Suprapubic skin (tissue), 4 donors: ENCODE results near the gene STMP1. TPM values are rescaled to one million over a fixed set of nuclear protein-coding genes. Genes with fewer than 3 reads are reported as not detected.
A peak's percentile ranks its signal among the peaks of the same experiment; 100 is the strongest.

ENCODE experiments used
- DNase-seq, 2 donors: peaks; one replicate each; pipeline ENCODE4 v3.0.0-alpha.2; 2019; ENCODE audit warnings: low spot score in 2 of 2
- H3K27ac ChIP-seq: fragments of 200-600 bp; sonication (generic); one replicate; pipeline ENCODE4 v1.5.1; 2019
- H3K27me3 ChIP-seq: fragments of 200-600 bp; sonication (generic); one replicate; pipeline ENCODE4 v1.5.1; 2019
- H3K36me3 ChIP-seq: fragments of 200-600 bp; sonication (generic); one replicate; pipeline ENCODE4 v1.5.1; 2019
- H3K4me1 ChIP-seq: fragments of 200-600 bp; sonication (generic); one replicate; pipeline ENCODE4 v1.5.1; 2019
- H3K4me3 ChIP-seq: fragments of 200-600 bp; sonication (generic); one replicate; pipeline ENCODE4 v1.5.1; 2019; ENCODE audit warnings: mild to moderate bottlenecking
- H3K9me3 ChIP-seq: fragments of 200-600 bp; sonication (generic); one replicate; pipeline ENCODE4 v1.5.1; 2019
- CTCF ChIP-seq, 2 donors: fragments of 200-600 bp in 1 of 2; fragments of 450-650 bp in 1 of 2; sonication (generic) in 1 of 2; IDR thresholded peaks; one replicate each; pipeline ENCODE4 v1.5.1; 2016 to 2019; ENCODE audit warnings: antibody characterized with exemption in 2 of 2, mild to moderate bottlenecking in 1 of 2, moderate library complexity in 1 of 2
- EP300 ChIP-seq: sonication (generic); formaldehyde crosslinking; IDR thresholded peaks from one replicate; pipeline ENCODE4 v1.6.1; 2017; ENCODE audit warnings: antibody characterized with exemption
- POLR2A ChIP-seq, 2 donors: fragments of 450-650 bp; IDR thresholded peaks; one replicate each; pipeline ENCODE4 v1.6.1; 2017; ENCODE audit warnings: antibody characterized with exemption in 2 of 2, mild to moderate bottlenecking in 2 of 2, moderate library complexity in 2 of 2
- POLR2AphosphoS5 ChIP-seq, 3 donors: sonication (generic); formaldehyde crosslinking; IDR thresholded peaks; one replicate each; pipeline ENCODE4 v1.6.1; 2017; ENCODE audit warnings: antibody characterized with exemption in 3 of 3
- WGBS: methylation state at CpG from one replicate; pipeline ENCODE4 v1.1.5; 2018; 5-methylcytosine and 5-hydroxymethylcytosine counted together
- total RNA-seq, 4 donors: library from RNA; depleted of rRNA; stranded (reverse); fragments of >200 nt; gene quantifications; one replicate each; pipeline ENCODE4 v1.1.0, GENCODE V29; 2016

Gene STMP1
- total RNA-seq, result 10 to 100 TPM; 15.0 to 24.7 (median 16.3) TPM

GRCh38 chr7:135662373-135663114 is at the start of gene STMP1:
STMP1 (plus strand) TSS chr7:135662514.
- H3K27me3 ChIP-seq, result no peaks in the 10 kb centered on the region
- H3K9me3 ChIP-seq, result no peaks in the 10 kb centered on the region
- peaks cover 19% of the 10 kb centered on the region for H3K4me1 ChIP-seq
- peak within 1 kb of the TSS; percentile 97 for H3K27ac ChIP-seq
- peak within 1 kb of the TSS; percentile 98 for H3K4me3 ChIP-seq
- peak; percentile 98 to 99 for DNase-seq
- H3K36me3 ChIP-seq, result no peaks in the 10 kb centered on the region
- under 1% methylated on average over 34 of the region's 60 CpGs for WGBS
- peak; percentile 16 to 87 for TF ChIP-seq POLR2A (IDR thresholded peaks at IDR 0.05)
- TF ChIP-seq EP300, result no peak
- peak; percentile 65 to 87 for TF ChIP-seq CTCF (IDR thresholded peaks at IDR 0.05)
- TF ChIP-seq POLR2AphosphoS5 (IDR thresholded peaks at IDR 0.05), result peak; percentile 32 to 86 (median 44)

GRCh38 chr7:135616136-135616535 is 46.2 kb upstream of the STMP1 start:
- WGBS, result 100% methylated on average over 1 of the region's 1 CpG
- TF ChIP-seq EP300, result no peak
- TF ChIP-seq POLR2AphosphoS5 (IDR thresholded peaks at IDR 0.05), result no peak
- no peak for TF ChIP-seq POLR2A (IDR thresholded peaks at IDR 0.05)
- no peak for TF ChIP-seq CTCF (IDR thresholded peaks at IDR 0.05)
- Histone ChIP-seq H3K4me3 (no peak overlapping the region), H3K27me3 (no peaks in the 10 kb centered on the region), H3K27ac (no peak overlapping the region), H3K9me3 (no peaks in the 10 kb centered on the region), H3K36me3 (peaks cover 57% of the 10 kb centered on the region), H3K4me1 (peaks cover 2% of the 10 kb centered on the region)
- DNase-seq, result no peak

GRCh38 chr7:135617781-135618180 is 44.5 kb upstream of the STMP1 start:
- H3K27ac ChIP-seq, result no peak overlapping the region
- no peak for DNase-seq
- TF ChIP-seq CTCF (IDR thresholded peaks at IDR 0.05) (no peak), EP300 (no peak), POLR2AphosphoS5 (IDR thresholded peaks at IDR 0.05) (no peak), POLR2A (IDR thresholded peaks at IDR 0.05) (no peak)
- peaks cover 3% of the 10 kb centered on the region for H3K4me1 ChIP-seq
- peaks cover 59% of the 10 kb centered on the region for H3K36me3 ChIP-seq
- H3K27me3 ChIP-seq, result no peaks in the 10 kb centered on the region
- WGBS, result 93% methylated on average over 2 of the region's 2 CpGs
- no peak overlapping the region for H3K4me3 ChIP-seq
- no peaks in the 10 kb centered on the region for H3K9me3 ChIP-seq

- 77% methylated on average over 7 of the region's 7 CpGs for WGBS
- H3K4me1 ChIP-seq, result peaks cover 3% of the 10 kb centered on the region
- TF ChIP-seq POLR2AphosphoS5 (IDR thresholded peaks at IDR 0.05), result no peak
- TF ChIP-seq POLR2A (IDR thresholded peaks at IDR 0.05), result no peak
- no peak for TF ChIP-seq EP300
- TF ChIP-seq CTCF (IDR thresholded peaks at IDR 0.05), result no peak
- no peaks in the 10 kb centered on the region for H3K9me3 ChIP-seq
- no peak overlapping the region for H3K27ac ChIP-seq
- no peak overlapping the region for H3K4me3 ChIP-seq
- DNase-seq, result no peak
- no peaks in the 10 kb centered on the region for H3K27me3 ChIP-seq
- H3K36me3 ChIP-seq, result peaks cover 66% of the 10 kb centered on the region
These were observed 43.8 kb upstream of the STMP1 start for GRCh38 chr7:135618510-135618909.

- H3K36me3 ChIP-seq, result peaks cover 76% of the 10 kb centered on the region
- H3K27ac ChIP-seq, result no peak overlapping the region
- H3K4me1 ChIP-seq, result peaks cover 3% of the 10 kb centered on the region
- TF ChIP-seq POLR2A (IDR thresholded peaks at IDR 0.05), result no peak
- TF ChIP-seq POLR2AphosphoS5 (IDR thresholded peaks at IDR 0.05), result no peak
- TF ChIP-seq EP300, result no peak
- no peak for TF ChIP-seq CTCF (IDR thresholded peaks at IDR 0.05)
- no peak for DNase-seq
- 95% methylated on average over 2 of the region's 2 CpGs for WGBS
- H3K4me3 ChIP-seq, result no peak overlapping the region
- H3K9me3 ChIP-seq, result no peaks in the 10 kb centered on the region
- H3K27me3 ChIP-seq, result no peaks in the 10 kb centered on the region
These were observed 41.9 kb upstream of the STMP1 start for GRCh38 chr7:135620447-135620846.
